Endothelial cell (in vitro differentiated cells): ENCODE data around the gene ATP13A2. TPM values are rescaled to one million over a fixed set of nuclear protein-coding genes. Genes with fewer than 3 reads are reported as not detected.

Source experiments
- DNase-seq: peaks from one replicate; pipeline ENCODE4 v3.0.0; 2021; ENCODE audit warnings: low spot score
- H3K27ac Mint-ChIP-seq: one replicate; pipeline ENCODE4 v1.8.0; 2021; ENCODE audit warnings: mixed read lengths, inconsistent platforms; ENCODE audit not compliant: unreplicated experiment
- H3K27me3 Mint-ChIP-seq: one replicate; pipeline ENCODE4 v1.8.0; 2021; ENCODE audit warnings: mild to moderate bottlenecking, moderate library complexity, mixed read lengths, inconsistent platforms; ENCODE audit not compliant: unreplicated experiment
- H3K36me3 Mint-ChIP-seq: one replicate; pipeline ENCODE4 v1.8.0; 2021; ENCODE audit warnings: mild to moderate bottlenecking, low read depth, mixed read lengths, inconsistent platforms; ENCODE audit not compliant: unreplicated experiment
- H3K4me1 Mint-ChIP-seq: one replicate; pipeline ENCODE4 v1.8.0; 2021; ENCODE audit warnings: mild to moderate bottlenecking, mixed read lengths, inconsistent platforms; ENCODE audit not compliant: unreplicated experiment
- H3K4me3 Mint-ChIP-seq: one replicate; pipeline ENCODE4 v1.8.0; 2021; ENCODE audit warnings: mild to moderate bottlenecking, mixed read lengths, inconsistent platforms; ENCODE audit not compliant: unreplicated experiment
- H3K9me3 Mint-ChIP-seq: one replicate; pipeline ENCODE4 v1.8.0; 2021; ENCODE audit warnings: mixed read lengths, inconsistent platforms; ENCODE audit not compliant: unreplicated experiment
- CTCF ChIP-seq: fragments of 200-600 bp; sonication (generic); IDR thresholded peaks from one replicate; pipeline ENCODE4 v1.5.0; 2021; ENCODE audit warnings: antibody characterized with exemption; ENCODE audit not compliant: unreplicated experiment
- total RNA-seq: library from RNA; stranded (reverse); fragmentation: NEBNext Ultra II Directional; extraction: Animal tissue kit (Norgen Biotek cat#: 25700); gene quantifications from one replicate; pipeline ENCODE4 v1.2.1, GENCODE V29; 2021; ENCODE audit not compliant: unreplicated experiment

ATP13A2 gene
- total RNA-seq, 1 donor from 2014 or later: 55.6 TPM

GRCh38 chr1:17033481-17033880 is 21.8 kb upstream of the ATP13A2 start:
- Mint-ChIP-seq H3K9me3 (no peaks in the 10 kb centered on the region), H3K4me3 (no peak overlapping the region), H3K27ac (no peak overlapping the region), H3K36me3 (peaks cover 4% of the 10 kb centered on the region), H3K27me3 (no peaks in the 10 kb centered on the region), H3K4me1 (no peaks in the 10 kb centered on the region)
- no peak for DNase-seq
- TF ChIP-seq CTCF: no peak

GRCh38 chr1:17032741-17033140 is 21.0 kb upstream of the ATP13A2 start:
- Mint-ChIP-seq H3K4me3 (no peak overlapping the region), H3K4me1 (no peaks in the 10 kb centered on the region), H3K27ac (no peak overlapping the region), H3K36me3 (peaks cover 11% of the 10 kb centered on the region), H3K9me3 (no peaks in the 10 kb centered on the region), H3K27me3 (no peaks in the 10 kb centered on the region)
- TF ChIP-seq CTCF: no peak
- DNase-seq: no peak

GRCh38 chr1:17031436-17031835 is 19.7 kb upstream of the ATP13A2 start:
- Mint-ChIP-seq H3K36me3 (peaks cover 18% of the 10 kb centered on the region), H3K9me3 (no peaks in the 10 kb centered on the region), H3K27me3 (no peaks in the 10 kb centered on the region), H3K4me3 (no peak overlapping the region), H3K4me1 (no peaks in the 10 kb centered on the region), H3K27ac (no peak overlapping the region)
- TF ChIP-seq CTCF: no peak
- no peak for DNase-seq

- no peaks in the 10 kb centered on the region for H3K9me3 Mint-ChIP-seq
- TF ChIP-seq CTCF: no peak
- peaks cover 18% of the 10 kb centered on the region for H3K36me3 Mint-ChIP-seq
- no peaks in the 10 kb centered on the region for H3K27me3 Mint-ChIP-seq
- no peak for DNase-seq
- H3K4me3 Mint-ChIP-seq: no peak overlapping the region
- H3K4me1 Mint-ChIP-seq: no peaks in the 10 kb centered on the region
- H3K27ac Mint-ChIP-seq: no peak overlapping the region
These were observed 18.5 kb upstream of the ATP13A2 start for GRCh38 chr1:17030206-17030605.

- peaks cover 24% of the 10 kb centered on the region for H3K36me3 Mint-ChIP-seq
- no peak for DNase-seq
- no peaks in the 10 kb centered on the region for H3K27me3 Mint-ChIP-seq
- no peaks in the 10 kb centered on the region for H3K9me3 Mint-ChIP-seq
- TF ChIP-seq CTCF: no peak
- no peak overlapping the region for H3K27ac Mint-ChIP-seq
- peak overlapping the region; percentile 1 for H3K4me3 Mint-ChIP-seq
- no peaks in the 10 kb centered on the region for H3K4me1 Mint-ChIP-seq
These were observed 17.0 kb upstream of the ATP13A2 start for GRCh38 chr1:17028662-17029188.
